ENCODE measurements around the gene CFDP1. TPM values are rescaled to one million over a fixed set of nuclear protein-coding genes. Genes with fewer than 3 reads are reported as not detected.
A peak's percentile ranks its signal among the peaks of the same experiment; 100 is the strongest.

CFDP1 gene
- total RNA-seq, 2 experiments from 2014 or later = 34.7 to 39.9 TPM

- DNase-seq = no peak
- Mint-ChIP-seq H3K4me3 (no peak overlapping the region), H3K36me3 (ENCODE audit: low read depth) (no peaks in the 10 kb centered on the region), H3K4me1 (ENCODE audit: low read depth) (peaks cover 34% of the 10 kb centered on the region), H3K27me3 (no peaks in the 10 kb centered on the region), H3K27ac (peak overlapping the region; percentile 73), H3K9me3 (no peaks in the 10 kb centered on the region)
- TF ChIP-seq, protein P1, sequence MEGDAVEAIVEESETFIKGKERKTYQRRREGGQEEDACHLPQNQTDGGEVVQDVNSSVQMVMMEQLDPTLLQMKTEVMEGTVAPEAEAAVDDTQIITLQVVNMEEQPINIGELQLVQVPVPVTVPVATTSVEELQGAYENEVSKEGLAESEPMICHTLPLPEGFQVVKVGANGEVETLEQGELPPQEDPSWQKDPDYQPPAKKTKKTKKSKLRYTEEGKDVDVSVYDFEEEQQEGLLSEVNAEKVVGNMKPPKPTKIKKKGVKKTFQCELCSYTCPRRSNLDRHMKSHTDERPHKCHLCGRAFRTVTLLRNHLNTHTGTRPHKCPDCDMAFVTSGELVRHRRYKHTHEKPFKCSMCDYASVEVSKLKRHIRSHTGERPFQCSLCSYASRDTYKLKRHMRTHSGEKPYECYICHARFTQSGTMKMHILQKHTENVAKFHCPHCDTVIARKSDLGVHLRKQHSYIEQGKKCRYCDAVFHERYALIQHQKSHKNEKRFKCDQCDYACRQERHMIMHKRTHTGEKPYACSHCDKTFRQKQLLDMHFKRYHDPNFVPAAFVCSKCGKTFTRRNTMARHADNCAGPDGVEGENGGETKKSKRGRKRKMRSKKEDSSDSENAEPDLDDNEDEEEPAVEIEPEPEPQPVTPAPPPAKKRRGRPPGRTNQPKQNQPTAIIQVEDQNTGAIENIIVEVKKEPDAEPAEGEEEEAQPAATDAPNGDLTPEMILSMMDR (IDR thresholded peaks at IDR 0.05) = no peak
- CTCF ChIA-PET = interaction anchor here (1.2 to 1.6 kb wide), 3 partner anchors 10 to 274 kb away, joined by 3 to 4 read pairs (median 3); partner anchors contain the start of gene ZFP1
- intact Hi-C loops (cut with micrococcal nuclease) = no loop called here
- ATAC-seq = peak; percentile 39
- POLR2A ChIA-PET = no interaction called here
Measured at GRCh38 chr16:75421820-75422126, 11.5 kb downstream of the CFDP1 start.

- Mint-ChIP-seq H3K27me3 (no peaks in the 10 kb centered on the region), H3K27ac (peak overlapping the region; percentile 73), H3K4me3 (peak overlapping the region; percentile 42), H3K9me3 (no peaks in the 10 kb centered on the region), H3K36me3 (ENCODE audit: low read depth) (no peaks in the 10 kb centered on the region), H3K4me1 (ENCODE audit: low read depth) (peaks cover 29% of the 10 kb centered on the region)
- ATAC-seq (peak; percentile 80), DNase-seq (peak; percentile 46)
- TF ChIP-seq, protein P1 (IDR thresholded peaks at IDR 0.05) = no peak
- intact Hi-C loops (cut with micrococcal nuclease) = no loop called here
- POLR2A ChIA-PET = no interaction called here
- CTCF ChIA-PET = interaction anchor here (0.8 to 1.6 kb wide), 6 partner anchors 10 to 273 kb away, joined by 3 to 4 read pairs (median 3); partner anchors contain the start of gene ZFP1
Measured at GRCh38 chr16:75420987-75421819, 12.1 kb downstream of the CFDP1 start.

- Mint-ChIP-seq H3K36me3 (ENCODE audit: low read depth) (peaks cover 4% of the 10 kb centered on the region), H3K4me1 (ENCODE audit: low read depth) (peaks cover 34% of the 10 kb centered on the region), H3K27me3 (no peaks in the 10 kb centered on the region), H3K9me3 (no peaks in the 10 kb centered on the region), H3K27ac (no peak overlapping the region), H3K4me3 (no peak overlapping the region)
- intact Hi-C loops (cut with micrococcal nuclease) = no loop called here
- no peak for DNase-seq
- no peak for ATAC-seq
- ChIA-PET CTCF (interaction anchor here (0.7 to 2.3 kb wide), 2 partner anchors 11 to 218 kb away, joined by 3 to 9 read pairs; no protein-coding TSS in a partner anchor), POLR2A (no interaction called here)
- TF ChIP-seq, protein P1 (IDR thresholded peaks at IDR 0.05) = no peak
Measured at GRCh38 chr16:75416904-75417565, 16.3 kb downstream of the CFDP1 start.

GRCh38 chr16:75415169-75415905 lies 18.0 kb downstream of the CFDP1 start:
- ChIA-PET POLR2A (interaction anchor here (0.6 to 0.8 kb wide), 2 partner anchors 12 to 18 kb away, joined by 3 to 4 read pairs; partner anchors contain the start of gene CFDP1), CTCF (interaction anchor here (0.8 to 2.3 kb wide), 4 partner anchors 98 to 216 kb away, joined by 3 to 9 read pairs (median 4); no protein-coding TSS in a partner anchor)
- DNase-seq (no peak), ATAC-seq (peak; percentile 51)
- H3K27me3 Mint-ChIP-seq = no peaks in the 10 kb centered on the region
- peaks cover 23% of the 10 kb centered on the region for H3K4me1 Mint-ChIP-seq (ENCODE audit: low read depth)
- no peak overlapping the region for H3K4me3 Mint-ChIP-seq
- no peaks in the 10 kb centered on the region for H3K9me3 Mint-ChIP-seq
- intact Hi-C loops (cut with micrococcal nuclease) = no loop called here
- no peak overlapping the region for H3K27ac Mint-ChIP-seq
- H3K36me3 Mint-ChIP-seq (ENCODE audit: low read depth) = peaks cover 5% of the 10 kb centered on the region
- TF ChIP-seq, protein P1 (IDR thresholded peaks at IDR 0.05) = no peak

All from activated CD8-positive, alpha-beta T cell treated with anti-CD3 and anti-CD28 coated beads for 36 hours (primary cell).